GM18858 (cell line): Measurements from ENCODE around the gene SH3BGRL3.

Experiments
- ATAC-seq: cut with Tn5 transposase; IDR thresholded peaks from one replicate; pipeline ENCODE4 v1.9.1; 2021; ENCODE audit not compliant: unreplicated experiment

The SH3BGRL3 gene

GRCh38 chr1:26277261-26277661, 2.6 kb upstream of the SH3BGRL3 start:
- ATAC-seq, result no peak

GRCh38 chr1:26277719-26278118, 2.2 kb upstream of the SH3BGRL3 start:
- no peak for ATAC-seq

GRCh38 chr1:26278303-26278702, 1.6 kb upstream of the SH3BGRL3 start:
- no peak for ATAC-seq

- ATAC-seq, result no peak
Observed at GRCh38 chr1:26278724-26279455, 996 bp upstream of the SH3BGRL3 start.

- no peak for ATAC-seq
Observed at GRCh38 chr1:26280333-26281042, 602 bp downstream of the SH3BGRL3 start.

GRCh38 chr1:26281091-26281958, 1.4 kb downstream of the SH3BGRL3 start:
- ATAC-seq, result no peak

- ATAC-seq, result no peak
Observed at GRCh38 chr1:26281971-26282370, 2.1 kb downstream of the SH3BGRL3 start.

- no peak for ATAC-seq
Observed at GRCh38 chr1:26282401-26282918, 2.6 kb downstream of the SH3BGRL3 start.

GRCh38 chr1:26283279-26283853, 3.5 kb downstream of the SH3BGRL3 start:
- ATAC-seq, result no peak

GRCh38 chr1:26283871-26284596, 4.1 kb downstream of the SH3BGRL3 start:
- ATAC-seq, result no peak

GRCh38 chr1:26284597-26285347, 4.9 kb downstream of the SH3BGRL3 start:
- no peak for ATAC-seq

- ATAC-seq, result no peak
Observed at GRCh38 chr1:26285366-26286063, 5.6 kb downstream of the SH3BGRL3 start.

GRCh38 chr1:26286064-26286416, 6.2 kb downstream of the SH3BGRL3 start:
- no peak for ATAC-seq

GRCh38 chr1:26287033-26287711, 7.3 kb downstream of the SH3BGRL3 start:
- no peak for ATAC-seq

GRCh38 chr1:26287811-26288210, 7.9 kb downstream of the SH3BGRL3 start:
- ATAC-seq, result no peak

GRCh38 chr1:26288311-26288941, 8.5 kb downstream of the SH3BGRL3 start:
- no peak for ATAC-seq

- no peak for ATAC-seq
Observed at GRCh38 chr1:26289158-26290059, 9.5 kb downstream of the SH3BGRL3 start.
